GM19099 (cell line): ENCODE data around the gene LYRM9.

Source experiments
- POLR2A ChIP-seq: IDR thresholded peaks from 3 replicates; pipeline ENCODE4 v1.6.1; 2011; ENCODE audit warnings: low read depth; ENCODE audit not compliant: insufficient read length; ENCODE audit errors: extremely low read depth

LYRM9 gene

DNA sequence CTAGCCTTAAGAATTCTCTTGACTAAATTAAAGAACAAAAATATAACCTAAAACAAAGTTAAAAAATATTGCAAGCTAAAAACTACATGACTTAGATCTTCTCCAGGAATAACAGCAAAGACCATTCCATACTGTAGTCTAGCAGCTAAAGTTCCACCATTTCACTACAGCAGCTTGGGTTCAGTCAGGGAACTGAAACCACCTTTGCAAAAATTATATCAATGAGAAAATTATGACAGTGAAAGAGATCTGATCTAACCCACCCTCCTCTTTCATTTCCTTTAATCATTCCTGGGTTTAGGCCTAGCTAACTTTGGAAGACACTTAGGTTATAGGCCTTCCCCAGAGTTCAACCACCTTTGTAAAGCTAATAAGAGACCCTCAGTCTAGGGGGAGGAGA lies 56.5 kb downstream of the LYRM9 start:
- no peak for TF ChIP-seq POLR2A

GRCh38 chr17:27834571-27834970 lies 58.6 kb downstream of the LYRM9 start:
- TF ChIP-seq POLR2A: no peak

DNA sequence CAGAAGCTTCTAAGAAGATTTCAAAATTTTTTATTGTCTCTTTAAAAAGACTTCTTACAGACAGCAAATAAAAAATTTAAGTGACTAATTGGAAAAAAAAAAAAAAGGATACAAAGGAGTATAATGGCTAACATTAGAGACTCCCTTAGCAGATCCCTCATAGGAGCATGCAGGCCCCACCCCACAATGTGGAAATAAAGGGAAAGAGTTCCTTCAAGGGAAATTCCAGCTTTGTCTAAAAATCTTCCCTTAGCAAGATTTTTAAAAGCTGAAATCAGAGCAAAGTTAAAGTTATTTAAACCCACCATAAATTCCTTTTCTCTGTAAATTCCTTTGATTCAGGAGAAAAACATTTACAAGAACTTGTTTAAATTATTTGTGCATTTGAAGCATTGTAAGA lies 60.3 kb downstream of the LYRM9 start:
- TF ChIP-seq POLR2A: no peak
